EL (cell line): ENCODE results near the gene EZH2.

Source experiments
- DNase-seq: peaks from one replicate; pipeline ENCODE4 v3.0.0-alpha.2; 2016

The EZH2 gene

GRCh38 chr7:148803094-148803493 is 81.0 kb downstream of the EZH2 start:
- no peak for DNase-seq

GRCh38 chr7:148802101-148802493 is 82.0 kb downstream of the EZH2 start:
- DNase-seq = no peak

GRCh38 chr7:148800677-148801076 is 83.4 kb downstream of the EZH2 start:
- DNase-seq = no peak

GRCh38 chr7:148799893-148800555 is 84.1 kb downstream of the EZH2 start:
- no peak for DNase-seq

- no peak for DNase-seq
These were observed 87.2 kb downstream of the EZH2 start for GRCh38 chr7:148796841-148797240.

- DNase-seq = no peak
These were observed 89.6 kb downstream of the EZH2 start for GRCh38 chr7:148794476-148794875.

- DNase-seq = no peak
These were observed 90.5 kb downstream of the EZH2 start for GRCh38 chr7:148793590-148793989.

- no peak for DNase-seq
These were observed 92.5 kb downstream of the EZH2 start for GRCh38 chr7:148791546-148791945.

GRCh38 chr7:148790850-148791249 is 93.2 kb downstream of the EZH2 start:
- no peak for DNase-seq

- no peak for DNase-seq
These were observed 93.9 kb downstream of the EZH2 start for GRCh38 chr7:148790131-148790726.

- no peak for DNase-seq
These were observed 94.9 kb downstream of the EZH2 start for GRCh38 chr7:148789220-148789619.

- no peak for DNase-seq
These were observed 96.4 kb downstream of the EZH2 start for GRCh38 chr7:148787571-148788295.

GRCh38 chr7:148783801-148784527 is 100.1 kb downstream of the EZH2 start:
- DNase-seq = no peak

- DNase-seq = no peak
These were observed 101.2 kb downstream of the EZH2 start for GRCh38 chr7:148782757-148783456.

- DNase-seq = no peak
These were observed 109.6 kb downstream of the EZH2 start for GRCh38 chr7:148774471-148774870.

GRCh38 chr7:148773334-148773733 is 110.8 kb downstream of the EZH2 start:
- DNase-seq = no peak

- DNase-seq = peak; percentile 93
These were observed 111.6 kb downstream of the EZH2 start for GRCh38 chr7:148772297-148773089.

GRCh38 chr7:148770004-148770403 is 114.1 kb downstream of the EZH2 start:
- DNase-seq = no peak

GRCh38 chr7:148763622-148764021 is 120.5 kb downstream of the EZH2 start:
- peak; percentile 7 for DNase-seq

GRCh38 chr7:148761499-148762278 is 122.4 kb downstream of the EZH2 start:
- no peak for DNase-seq
